ENCODE data around the gene DHX34.

DHX34 gene

GRCh38 chr19:47310819-47311218 lies 38.3 kb upstream of the DHX34 start:
- Histone ChIP-seq H3K36me3 (ENCODE audit: control insufficient read depth, insufficient read depth, low read length) (no peaks in the 10 kb centered on the region), H3K9ac (no peak overlapping the region), H3K4me3 (ENCODE audit: low read depth, low read length) (no peak overlapping the region), H3K4me1 (no peaks in the 10 kb centered on the region), H3K9me3 (ENCODE audit: control insufficient read depth, low read length) (no peaks in the 10 kb centered on the region), H3K79me2 (no peaks in the 10 kb centered on the region), H3K27me3 (ENCODE audit: control insufficient read depth, insufficient read depth, low read length) (no peaks in the 10 kb centered on the region), H3K4me2 (ENCODE audit: low read length) (no peak overlapping the region), H2AFZ (no peak overlapping the region), H3K27ac (no peak overlapping the region)
- TF ChIP-seq CTCF (IDR thresholded peaks at IDR 0.05): no peak

- Histone ChIP-seq H3K27ac (no peak overlapping the region), H3K27me3 (ENCODE audit: control insufficient read depth, insufficient read depth, low read length) (no peaks in the 10 kb centered on the region), H3K36me3 (ENCODE audit: control insufficient read depth, insufficient read depth, low read length) (no peaks in the 10 kb centered on the region), H3K4me3 (ENCODE audit: low read depth, low read length) (no peak overlapping the region), H3K4me2 (ENCODE audit: low read length) (no peak overlapping the region), H3K9ac (no peak overlapping the region), H2AFZ (no peak overlapping the region), H3K4me1 (no peaks in the 10 kb centered on the region), H3K9me3 (ENCODE audit: control insufficient read depth, low read length) (no peaks in the 10 kb centered on the region), H3K79me2 (no peaks in the 10 kb centered on the region)
- TF ChIP-seq CTCF (IDR thresholded peaks at IDR 0.05): no peak
Measured at GRCh38 chr19:47312366-47313006, 36.6 kb upstream of the DHX34 start.

GRCh38 chr19:47313754-47314295 lies 35.3 kb upstream of the DHX34 start:
- Histone ChIP-seq H3K9me3 (ENCODE audit: control insufficient read depth, low read length) (no peaks in the 10 kb centered on the region), H3K27ac (no peak overlapping the region), H2AFZ (no peak overlapping the region), H3K4me3 (ENCODE audit: low read depth, low read length) (no peak overlapping the region), H3K79me2 (no peaks in the 10 kb centered on the region), H3K4me2 (ENCODE audit: low read length) (no peak overlapping the region), H3K9ac (no peak overlapping the region), H3K36me3 (ENCODE audit: control insufficient read depth, insufficient read depth, low read length) (no peaks in the 10 kb centered on the region), H3K4me1 (no peaks in the 10 kb centered on the region), H3K27me3 (ENCODE audit: control insufficient read depth, insufficient read depth, low read length) (no peaks in the 10 kb centered on the region)
- no peak for TF ChIP-seq CTCF (IDR thresholded peaks at IDR 0.05)

- Histone ChIP-seq H3K4me3 (ENCODE audit: low read depth, low read length) (no peak overlapping the region), H3K4me2 (ENCODE audit: low read length) (no peak overlapping the region), H3K27me3 (ENCODE audit: control insufficient read depth, insufficient read depth, low read length) (no peaks in the 10 kb centered on the region), H3K9me3 (ENCODE audit: control insufficient read depth, low read length) (no peaks in the 10 kb centered on the region), H3K36me3 (ENCODE audit: control insufficient read depth, insufficient read depth, low read length) (no peaks in the 10 kb centered on the region), H3K4me1 (no peaks in the 10 kb centered on the region), H3K9ac (no peak overlapping the region), H3K79me2 (no peaks in the 10 kb centered on the region), H3K27ac (no peak overlapping the region), H2AFZ (no peak overlapping the region)
- TF ChIP-seq CTCF (IDR thresholded peaks at IDR 0.05): no peak
Measured at GRCh38 chr19:47315125-47315821, 33.8 kb upstream of the DHX34 start.
